ENCODE data around the gene SUV39H2. TPM values are rescaled to one million over a fixed set of nuclear protein-coding genes. Genes with fewer than 3 reads are reported as not detected.

The SUV39H2 gene
- total and polyA plus RNA-seq, 10 of the 15 experiments (the other 5 are each of a cell fraction or from before 2014, with no cell fraction given) = 24.3 to 41.1 (median 30.0) TPM

GRCh38 chr10:14876764-14877163 is 1.9 kb upstream of the SUV39H2 start:
- intact Hi-C loops (cut with micrococcal nuclease; ENCODE audit: unreplicated experiment) = loop anchor here (5.0 kb wide), 1 partner anchor 39 kb away; the partner anchor contains the start of genes CDNF, HSPA14 and MSANTD7
- no peak overlapping the region for H3K4me3 ChIP-seq
- H2AFZ ChIP-seq (ENCODE audit: control insufficient read depth, low read depth, low read length) = no peak overlapping the region
- in situ Hi-C loops (cut with MboI) = no loop called here
- peaks cover 5% of the 10 kb centered on the region; the same call in 1 of the 2 replicates for H3K4me1 ChIP-seq (ENCODE audit: control insufficient read depth, insufficient read depth, low read length)
- no peak overlapping the region for H3K27ac ChIP-seq (ENCODE audit: control insufficient read depth, insufficient read depth)
- RAD21 ChIA-PET (ENCODE audit: unreplicated experiment) = interaction anchor here (1.5 to 2.8 kb wide), 2 partner anchors 39 to 95 kb away, joined by 4 to 24 read pairs; partner anchors contain the start of genes CDNF, HSPA14 and MSANTD7
- CTCF ChIA-PET = interaction anchor here (1.5 to 3.1 kb wide), 4 partner anchors 39 to 95 kb away, joined by 5 to 13 read pairs (median 6); partner anchors contain the start of genes CDNF, HSPA14 and MSANTD7
- H3K9me3 ChIP-seq (replicated peaks; ENCODE audit: control insufficient read depth, insufficient read depth, low read length) = no peaks in the 10 kb centered on the region
- H3K79me2 ChIP-seq (ENCODE audit: control insufficient read depth, insufficient read depth, low read length) = peaks cover 52% of the 10 kb centered on the region
- H3K27me3 ChIP-seq (replicated peaks in 1 of 2; ENCODE audit: control insufficient read depth in 2 of 2, insufficient read depth in 2 of 2, low read length in 1 of 2) = no peaks in the 10 kb centered on the region
- 97% methylated on average over 9 of the region's 9 CpGs for WGBS (ENCODE audit: insufficient coverage, insufficient replicate concordance, low lambda C conversion rate, missing lambda C conversion rate)
- SMC1A ChIA-PET (ENCODE audit: uncharacterized antibody, unreplicated experiment) = interaction anchor here (1.7 to 5.2 kb wide), 2 partner anchors 13 to 93 kb away, joined by 5 to 19 read pairs; no protein-coding TSS in a partner anchor
- TF ChIP-seq USF1 (IDR thresholded peaks at IDR 0.05; ENCODE audit: borderline replicate concordance, extremely low read length, insufficient read depth, low read depth, low read length) (no peak), RELA (IDR thresholded peaks at IDR 0.05; ENCODE audit: borderline replicate concordance, partially characterized antibody) (no peak), ZBTB4 (CRISPR knock-in tag; IDR thresholded peaks at IDR 0.05) (no peak), SUZ12 (IDR thresholded peaks at IDR 0.05; ENCODE audit: unreplicated experiment) (no peak), ETV6 (conservative IDR thresholded peaks at IDR 0.05 in 1 of 2, IDR thresholded peaks at IDR 0.05 in 1 of 2; ENCODE audit: borderline replicate concordance in 1 of 2, low read depth in 1 of 2) (no peak), PKNOX1 (IDR thresholded peaks at IDR 0.05) (no peak)
- FAIRE-seq (no peak), ATAC-seq (no peak), DNase-seq (ENCODE audit: low read depth, low spot score) (no peak)
- H3K9ac ChIP-seq (ENCODE audit: control insufficient read depth, insufficient read depth, low read length) = peak overlapping the region; percentile 83
- no TSS peak for BruUV-seq (replicated peaks)
- H3K4me2 ChIP-seq (ENCODE audit: control insufficient read depth, insufficient read depth) = peak overlapping the region; percentile 81; the same call in 1 of the 2 replicates
- no peaks in the 10 kb centered on the region for H4K20me1 ChIP-seq (ENCODE audit: control insufficient read depth, insufficient read depth)
- POLR2A ChIA-PET = interaction anchor here (2.4 kb wide), 1 partner anchor 78 kb away, joined by 17 read pairs; the partner anchor contains the start of gene DCLRE1C
- H3K36me3 ChIP-seq (ENCODE audit: control insufficient read depth in 2 of 2, insufficient read depth in 2 of 2, low read length in 1 of 2) = peaks cover 0 to 3% of the 10 kb centered on the region in 2 experiments; a peak in 1 of 4 replicates

Measured in GM12878 (cell line).